Parietal lobe (tissue), 1 donor: ENCODE measurements around the gene GIN1. TPM values are rescaled to one million over a fixed set of nuclear protein-coding genes. Genes with fewer than 3 reads are reported as not detected.

ENCODE experiments used
- total RNA-seq: library from RNA; depleted of rRNA; stranded (reverse); fragments of >200 nt; gene quantifications from one replicate; pipeline ENCODE4 v1.2.3, GENCODE V29; 2014

GIN1 gene, protein sequence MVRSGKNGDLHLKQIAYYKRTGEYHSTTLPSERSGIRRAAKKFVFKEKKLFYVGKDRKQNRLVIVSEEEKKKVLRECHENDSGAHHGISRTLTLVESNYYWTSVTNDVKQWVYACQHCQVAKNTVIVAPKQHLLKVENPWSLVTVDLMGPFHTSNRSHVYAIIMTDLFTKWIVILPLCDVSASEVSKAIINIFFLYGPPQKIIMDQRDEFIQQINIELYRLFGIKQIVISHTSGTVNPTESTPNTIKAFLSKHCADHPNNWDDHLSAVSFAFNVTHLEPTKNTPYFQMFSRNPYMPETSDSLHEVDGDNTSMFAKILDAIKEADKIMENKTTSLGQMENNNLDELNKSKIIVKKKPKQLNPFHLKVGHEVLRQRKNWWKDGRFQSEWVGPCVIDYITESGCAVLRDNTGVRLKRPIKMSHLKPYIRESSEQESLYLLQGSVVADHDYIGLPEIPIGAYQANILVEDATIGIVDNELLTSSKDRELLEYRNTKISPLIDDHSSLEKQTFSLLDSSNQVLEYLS
- 13.5 TPM for total RNA-seq

DNA sequence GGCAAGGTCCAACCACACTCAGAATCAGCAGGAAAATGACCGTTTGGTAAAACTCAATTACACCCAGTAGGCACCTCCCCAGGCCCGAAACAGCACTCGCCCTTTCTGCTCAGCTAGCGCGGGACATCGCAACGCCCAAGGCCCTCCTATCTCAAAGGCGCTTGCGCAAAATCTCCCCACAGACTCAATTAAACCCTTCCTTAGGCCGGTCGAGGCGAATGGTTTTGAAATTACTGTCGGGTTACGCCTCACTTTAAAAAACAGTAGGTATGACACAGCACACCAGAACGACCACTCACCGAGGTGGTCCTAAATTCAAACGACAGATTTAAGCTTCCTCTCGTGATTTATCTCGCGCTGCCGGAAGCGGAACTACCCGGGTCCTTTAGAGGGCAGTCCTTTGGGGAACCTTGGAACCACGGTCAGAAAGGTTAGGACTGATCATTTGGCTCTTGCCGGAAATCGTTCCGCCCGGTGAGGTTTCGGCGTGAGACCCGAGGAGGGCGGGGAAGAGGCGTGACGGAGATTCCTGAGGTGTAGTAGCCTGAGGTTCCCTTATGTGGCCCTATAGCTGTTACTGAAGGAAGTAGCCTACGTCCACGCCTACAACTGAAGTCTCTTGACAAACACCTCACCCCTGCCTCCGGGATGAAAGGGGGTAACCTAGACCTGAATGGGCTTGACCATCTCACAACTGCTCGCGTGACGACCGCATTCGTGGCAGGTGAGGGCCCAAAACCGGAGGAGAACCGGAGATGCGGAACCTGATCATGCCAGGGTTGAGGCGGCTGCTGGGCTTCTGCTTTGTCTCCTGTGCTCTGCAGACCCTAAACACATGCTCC, at the start of gene GIN1, which contains the start of gene PPIP5K2:
GIN1 (minus strand) TSS at position 374 of the 842 bp plus-strand sequence. CDS start 11,431 bp downstream, outside the sequence.
PPIP5K2 (plus strand) TSS at position 537 of the 842 bp plus-strand sequence. CDS start 9,289 bp downstream, outside the sequence.

Other genes with a start within 250 kb of the GIN1 start
- gene PPIP5K2, start 163 bp upstream of the GIN1 start, total RNA-seq = 193 TPM
- gene MACIR, start 138.6 kb upstream of the GIN1 start, total RNA-seq = 39.4 TPM